Uterus (tissue), 2 donors: ENCODE data around the gene CPSF7.

Experiments
- POLR2A ChIP-seq, 2 donors: fragments of 450-650 bp; IDR thresholded peaks; one replicate each; pipeline ENCODE4 v1.6.1; 2016; ENCODE audit warnings: antibody characterized with exemption in 2 of 2, mild to moderate bottlenecking in 1 of 2, moderate library complexity in 1 of 2
- TF ChIP-seq, protein P1 (sequence below), 4 experiments: fragments of 200-600 bp in 2 of 4; fragments of 450-650 bp in 2 of 4; sonication (generic) in 2 of 4; IDR thresholded peaks; one replicate each; pipeline ENCODE4 v1.5.1; 2016 to 2019; ENCODE audit warnings: antibody characterized with exemption in 4 of 4, mild to moderate bottlenecking in 2 of 4, moderate library complexity in 1 of 4

DNA sequence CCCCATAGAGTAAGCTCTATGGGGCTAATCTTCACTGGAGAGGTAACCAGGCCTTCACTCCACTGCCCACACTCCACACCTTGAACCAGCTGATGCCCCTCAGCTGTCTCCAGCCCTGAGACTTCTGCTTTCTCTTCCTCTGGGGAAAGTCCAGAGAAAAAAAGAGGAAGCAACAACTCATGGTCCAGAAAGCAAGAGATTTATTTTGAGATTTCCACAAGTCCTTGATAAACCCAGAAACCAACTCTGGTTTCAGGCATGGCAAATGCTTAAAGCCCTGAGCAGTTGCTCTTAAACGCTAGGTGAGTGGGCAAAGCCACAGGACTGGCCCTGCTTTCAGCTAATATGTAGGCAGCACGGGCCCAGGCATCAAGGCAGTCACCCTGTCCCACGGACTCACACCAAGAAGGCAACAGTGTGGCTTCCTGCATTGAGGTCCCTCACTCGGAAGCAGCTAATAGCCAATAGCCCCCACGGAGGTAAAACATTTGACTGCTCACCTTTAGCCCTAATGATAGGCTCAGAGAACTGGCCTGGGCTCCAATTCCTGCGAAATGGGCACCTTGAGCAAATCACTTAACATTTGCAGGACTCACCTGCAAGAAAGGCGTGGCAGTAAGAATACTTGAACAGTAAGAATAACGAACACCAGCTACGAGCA, 72.4 kb downstream of the CPSF7 start:
- TF ChIP-seq, protein P1, sequence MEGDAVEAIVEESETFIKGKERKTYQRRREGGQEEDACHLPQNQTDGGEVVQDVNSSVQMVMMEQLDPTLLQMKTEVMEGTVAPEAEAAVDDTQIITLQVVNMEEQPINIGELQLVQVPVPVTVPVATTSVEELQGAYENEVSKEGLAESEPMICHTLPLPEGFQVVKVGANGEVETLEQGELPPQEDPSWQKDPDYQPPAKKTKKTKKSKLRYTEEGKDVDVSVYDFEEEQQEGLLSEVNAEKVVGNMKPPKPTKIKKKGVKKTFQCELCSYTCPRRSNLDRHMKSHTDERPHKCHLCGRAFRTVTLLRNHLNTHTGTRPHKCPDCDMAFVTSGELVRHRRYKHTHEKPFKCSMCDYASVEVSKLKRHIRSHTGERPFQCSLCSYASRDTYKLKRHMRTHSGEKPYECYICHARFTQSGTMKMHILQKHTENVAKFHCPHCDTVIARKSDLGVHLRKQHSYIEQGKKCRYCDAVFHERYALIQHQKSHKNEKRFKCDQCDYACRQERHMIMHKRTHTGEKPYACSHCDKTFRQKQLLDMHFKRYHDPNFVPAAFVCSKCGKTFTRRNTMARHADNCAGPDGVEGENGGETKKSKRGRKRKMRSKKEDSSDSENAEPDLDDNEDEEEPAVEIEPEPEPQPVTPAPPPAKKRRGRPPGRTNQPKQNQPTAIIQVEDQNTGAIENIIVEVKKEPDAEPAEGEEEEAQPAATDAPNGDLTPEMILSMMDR (IDR thresholded peaks at IDR 0.05) = no peak
- no peak for TF ChIP-seq POLR2A (IDR thresholded peaks at IDR 0.05)
